PFSK-1 (cell line): ENCODE measurements around the gene ADGRL3.

Experiments used
- FOXP2 ChIP-seq: optimal IDR thresholded peaks from 2 replicates; pipeline ENCODE3; 2011; ENCODE audit warnings: borderline replicate concordance, control low read depth, inconsistent platforms; ENCODE audit not compliant: insufficient read depth; ENCODE audit errors: extremely low read length, extremely low read depth
- POLR2AphosphoS5 ChIP-seq: IDR thresholded peaks from 2 replicates; pipeline ENCODE4 v1.6.1; 2012; ENCODE audit warnings: low read depth, mild to moderate bottlenecking, control low read depth, low read length, moderate library complexity
- SIN3A ChIP-seq: IDR thresholded peaks from 2 replicates; pipeline ENCODE4 v1.6.1; 2012; ENCODE audit warnings: mild to moderate bottlenecking, low read length, moderate library complexity, borderline replicate concordance; ENCODE audit not compliant: insufficient read depth
- TAF1 ChIP-seq: IDR thresholded peaks from 2 replicates; pipeline ENCODE4 v1.6.1; 2012; ENCODE audit warnings: low read length, control low read depth, borderline replicate concordance; ENCODE audit not compliant: insufficient read depth
- TF ChIP-seq, protein P1 (sequence below), 2 experiments: IDR thresholded peaks; 2 replicates each; pipeline versions ENCODE4 v1.6.1 to v1.8.0; 2011 to 2012; ENCODE audit warnings: low read depth in 2 of 2, low read length in 2 of 2, control low read depth in 1 of 2, inconsistent platforms in 1 of 2, mild to moderate bottlenecking in 1 of 2, moderate library complexity in 1 of 2; ENCODE audit not compliant: insufficient read depth in 1 of 2

ADGRL3 gene

DNA sequence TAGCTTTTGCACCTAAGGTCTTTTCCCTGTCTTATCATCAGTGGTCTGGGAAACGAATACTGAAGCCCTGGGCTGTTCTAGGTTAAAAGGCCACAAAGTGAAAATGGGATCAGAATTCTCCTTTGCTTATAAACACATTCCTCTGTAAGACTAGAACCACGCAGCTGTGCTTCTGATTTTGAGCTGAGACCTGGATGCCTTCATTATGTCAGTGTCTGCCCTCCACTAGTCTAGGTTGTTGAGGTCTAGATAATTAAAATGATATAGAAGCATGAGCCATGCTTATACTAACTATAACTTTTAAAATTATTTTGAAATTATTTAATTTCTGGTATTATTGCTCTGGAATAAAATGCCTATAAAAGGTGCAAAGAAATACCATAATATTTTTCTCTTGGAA is 403.9 kb downstream of the ADGRL3 start:
- TF ChIP-seq, protein P1, sequence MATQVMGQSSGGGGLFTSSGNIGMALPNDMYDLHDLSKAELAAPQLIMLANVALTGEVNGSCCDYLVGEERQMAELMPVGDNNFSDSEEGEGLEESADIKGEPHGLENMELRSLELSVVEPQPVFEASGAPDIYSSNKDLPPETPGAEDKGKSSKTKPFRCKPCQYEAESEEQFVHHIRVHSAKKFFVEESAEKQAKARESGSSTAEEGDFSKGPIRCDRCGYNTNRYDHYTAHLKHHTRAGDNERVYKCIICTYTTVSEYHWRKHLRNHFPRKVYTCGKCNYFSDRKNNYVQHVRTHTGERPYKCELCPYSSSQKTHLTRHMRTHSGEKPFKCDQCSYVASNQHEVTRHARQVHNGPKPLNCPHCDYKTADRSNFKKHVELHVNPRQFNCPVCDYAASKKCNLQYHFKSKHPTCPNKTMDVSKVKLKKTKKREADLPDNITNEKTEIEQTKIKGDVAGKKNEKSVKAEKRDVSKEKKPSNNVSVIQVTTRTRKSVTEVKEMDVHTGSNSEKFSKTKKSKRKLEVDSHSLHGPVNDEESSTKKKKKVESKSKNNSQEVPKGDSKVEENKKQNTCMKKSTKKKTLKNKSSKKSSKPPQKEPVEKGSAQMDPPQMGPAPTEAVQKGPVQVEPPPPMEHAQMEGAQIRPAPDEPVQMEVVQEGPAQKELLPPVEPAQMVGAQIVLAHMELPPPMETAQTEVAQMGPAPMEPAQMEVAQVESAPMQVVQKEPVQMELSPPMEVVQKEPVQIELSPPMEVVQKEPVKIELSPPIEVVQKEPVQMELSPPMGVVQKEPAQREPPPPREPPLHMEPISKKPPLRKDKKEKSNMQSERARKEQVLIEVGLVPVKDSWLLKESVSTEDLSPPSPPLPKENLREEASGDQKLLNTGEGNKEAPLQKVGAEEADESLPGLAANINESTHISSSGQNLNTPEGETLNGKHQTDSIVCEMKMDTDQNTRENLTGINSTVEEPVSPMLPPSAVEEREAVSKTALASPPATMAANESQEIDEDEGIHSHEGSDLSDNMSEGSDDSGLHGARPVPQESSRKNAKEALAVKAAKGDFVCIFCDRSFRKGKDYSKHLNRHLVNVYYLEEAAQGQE (IDR thresholded peaks at IDR 0.05; ENCODE audit: insufficient read depth in 1 of 2, low read depth in 2 of 2, low read length in 2 of 2) = no peak
- no peak for TF ChIP-seq TAF1
- no peak for TF ChIP-seq SIN3A
- no peak for TF ChIP-seq FOXP2
- TF ChIP-seq POLR2AphosphoS5 = no peak

DNA sequence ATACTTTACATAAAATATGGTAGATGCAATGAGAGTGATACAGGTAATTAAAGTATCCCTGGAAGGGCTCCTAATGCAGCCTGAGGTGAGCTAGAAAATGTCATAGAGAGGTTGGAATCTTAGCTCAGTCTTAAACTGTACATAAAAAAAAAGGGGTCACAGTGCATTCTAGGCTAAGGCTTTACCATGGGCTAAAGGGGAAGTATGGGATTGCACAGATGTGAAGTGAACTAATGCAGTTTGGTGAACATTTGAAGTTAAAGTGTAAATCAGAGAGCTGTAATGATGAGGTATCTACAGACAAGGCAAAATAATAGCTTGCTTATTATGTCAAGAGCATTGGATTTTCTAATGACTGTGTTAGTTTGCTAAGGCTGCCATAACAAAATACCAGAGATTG is 405.9 kb downstream of the ADGRL3 start:
- no peak for TF ChIP-seq TAF1
- TF ChIP-seq, protein P1 (IDR thresholded peaks at IDR 0.05; ENCODE audit: insufficient read depth in 1 of 2, low read depth in 2 of 2, low read length in 2 of 2) = no peak
- no peak for TF ChIP-seq SIN3A
- TF ChIP-seq FOXP2 = no peak
- TF ChIP-seq POLR2AphosphoS5 = no peak

DNA sequence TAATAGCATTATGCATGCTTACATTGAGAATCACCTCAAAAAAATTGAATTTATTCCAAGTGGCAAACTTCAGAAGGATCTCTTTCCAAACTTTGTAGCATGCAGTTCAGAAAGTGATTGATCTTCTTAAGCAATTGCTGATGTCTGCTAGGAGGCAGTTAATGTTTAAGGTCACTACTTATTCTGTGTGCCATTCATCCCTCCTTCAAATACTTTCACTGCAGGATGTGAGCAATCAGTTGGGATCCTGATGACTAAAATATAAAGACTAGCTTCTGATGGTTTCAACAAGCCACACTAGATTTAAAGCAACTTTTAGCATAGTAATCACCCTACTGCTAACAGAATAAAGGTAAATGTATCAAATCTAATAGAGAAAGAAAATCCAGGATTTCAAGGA is 414.1 kb downstream of the ADGRL3 start:
- TF ChIP-seq SIN3A (no peak), TAF1 (no peak), POLR2AphosphoS5 (no peak), FOXP2 (no peak)
- TF ChIP-seq, protein P1 (IDR thresholded peaks at IDR 0.05; ENCODE audit: insufficient read depth in 1 of 2, low read depth in 2 of 2, low read length in 2 of 2) = no peak

DNA sequence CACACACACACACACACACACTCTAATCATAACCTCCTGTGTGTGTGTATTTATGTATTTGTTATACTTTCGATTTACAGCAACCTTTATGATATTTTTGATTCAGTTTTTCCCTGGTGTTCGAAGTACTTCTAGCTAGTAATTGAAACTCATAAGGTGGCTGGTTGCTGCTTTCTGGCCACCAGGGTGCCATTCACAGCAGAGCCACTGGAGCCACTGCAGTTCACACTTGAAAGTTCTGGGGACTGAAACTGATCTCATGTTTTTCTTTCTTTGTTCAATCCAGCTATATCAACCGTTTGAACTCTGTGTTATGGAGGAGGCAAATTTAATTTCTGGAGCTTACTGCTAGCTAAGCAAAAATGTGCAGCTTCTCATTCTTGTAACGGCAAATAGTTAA is 419.4 kb downstream of the ADGRL3 start:
- TF ChIP-seq, protein P1 (IDR thresholded peaks at IDR 0.05; ENCODE audit: insufficient read depth in 1 of 2, low read depth in 2 of 2, low read length in 2 of 2) = no peak
- TF ChIP-seq TAF1 (no peak), SIN3A (no peak), FOXP2 (no peak), POLR2AphosphoS5 (no peak)

DNA sequence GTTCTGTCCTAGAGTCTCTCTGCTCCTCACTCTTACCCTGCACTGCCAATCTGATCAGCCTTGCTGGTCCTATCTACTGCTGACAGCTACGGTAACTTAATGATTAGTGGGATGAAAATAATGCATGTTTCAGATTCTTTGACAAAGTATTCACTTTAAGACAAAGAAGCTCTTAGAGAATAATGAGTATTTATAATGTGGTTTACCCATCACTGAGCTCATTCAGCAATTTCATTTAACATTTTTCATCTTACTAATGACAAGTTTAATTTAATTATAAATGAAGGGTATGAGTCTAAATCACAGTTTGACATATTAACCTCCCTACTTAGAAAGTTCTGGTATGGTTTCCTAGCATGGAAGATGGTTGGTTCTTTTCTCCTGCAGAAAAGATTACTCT is 428.2 kb downstream of the ADGRL3 start:
- TF ChIP-seq, protein P1 (IDR thresholded peaks at IDR 0.05; ENCODE audit: insufficient read depth in 1 of 2, low read depth in 2 of 2, low read length in 2 of 2) = no peak
- no peak for TF ChIP-seq TAF1
- no peak for TF ChIP-seq POLR2AphosphoS5
- TF ChIP-seq SIN3A = no peak
- TF ChIP-seq FOXP2 = no peak
